SU-DHL-6 (cell line): ENCODE results near the gene CBLN2.

Experiments used
- H2AFZ ChIP-seq: fragments of 200-600 bp; sonication (generic); 2 replicates; pipeline ENCODE4 v1.6.1; 2014; ENCODE audit warnings: low read depth, mild to moderate bottlenecking, moderate library complexity, mixed read lengths, antibody characterized with exemption, low read length; ENCODE audit not compliant: severe bottlenecking
- H3F3A ChIP-seq: fragments of 200-600 bp; shearing (Covaris generic); 2 replicates; pipeline ENCODE4 v1.6.0; 2016; ENCODE audit warnings: antibody characterized with exemption, mild to moderate bottlenecking; ENCODE audit not compliant: insufficient read depth
- H3K27ac ChIP-seq: fragments of 200-600 bp; sonication (generic); 2 replicates; pipeline ENCODE4 v1.5.1; 2016; ENCODE audit warnings: low read depth, mild to moderate bottlenecking, low read length, moderate library complexity, mixed read lengths
- H3K27me3 ChIP-seq: fragments of 200-600 bp; sonication (generic), shearing (Covaris generic); 2 replicates; pipeline ENCODE4 v1.6.0; 2014; ENCODE audit warnings: mild to moderate bottlenecking, low read length
- H3K36me3 ChIP-seq: fragments of 200-600 bp; sonication (generic); 2 replicates; pipeline ENCODE4 v1.6.1; 2014; ENCODE audit warnings: mild to moderate bottlenecking, low read length, mixed read lengths
- H3K4me2 ChIP-seq: fragments of 300-600, 200-600 bp; shearing (Covaris generic), sonication (generic); 2 replicates; pipeline ENCODE4 v1.6.0; 2014; ENCODE audit warnings: low read length, low read depth, mild to moderate bottlenecking; ENCODE audit not compliant: poor library complexity, severe bottlenecking
- H3K4me3 ChIP-seq: fragments of 200-600 bp; sonication (generic); 2 replicates; pipeline ENCODE4 v1.5.1; 2014; ENCODE audit warnings: antibody characterized with exemption, low read length, mild to moderate bottlenecking, mixed read lengths; ENCODE audit not compliant: insufficient read depth, poor library complexity, severe bottlenecking
- H3K79me2 ChIP-seq: fragments of 200-600 bp; sonication (generic); 2 replicates; pipeline ENCODE4 v1.6.1; 2014; ENCODE audit warnings: mild to moderate bottlenecking, low read length, moderate library complexity; ENCODE audit not compliant: insufficient read depth
- H3K9ac ChIP-seq: fragments of 200-600 bp; sonication (generic); 2 replicates; pipeline ENCODE4 v1.7.0; 2014; ENCODE audit warnings: mild to moderate bottlenecking, low read length
- H3K9me2 ChIP-seq: fragments of 200-600 bp; sonication (generic); replicated peaks from 2 replicates; pipeline ENCODE4 v1.6.1; 2014; ENCODE audit warnings: low read length; ENCODE audit not compliant: insufficient read depth
- H3K9me3 ChIP-seq: fragments of 200-600 bp; sonication (generic); 2 replicates; pipeline ENCODE4 v1.6.1; 2014; ENCODE audit warnings: low read length, mixed read lengths; ENCODE audit not compliant: insufficient read depth
- H4K20me1 ChIP-seq: fragments of 200-600 bp; sonication (generic); 2 replicates; pipeline ENCODE4 v1.6.1; 2014; ENCODE audit warnings: low read depth, mild to moderate bottlenecking, antibody characterized with exemption, low read length, moderate library complexity, mixed read lengths
- EZH2phosphoT487 ChIP-seq: fragments of 200-600 bp; sonication (generic), shearing (Covaris generic); conservative IDR thresholded peaks from 2 replicates; pipeline ENCODE4 v1.6.1; 2018; ENCODE audit warnings: mild to moderate bottlenecking, antibody characterized with exemption, low read length, moderate library complexity, mixed read lengths
- TF ChIP-seq, protein P1 (sequence below): fragments of 200-600 bp; sonication (generic); IDR thresholded peaks from one replicate; pipeline ENCODE4 v1.5.1; 2017; ENCODE audit warnings: antibody characterized with exemption, mild to moderate bottlenecking, low read length, moderate library complexity; ENCODE audit not compliant: insufficient read depth, poor library complexity, severe bottlenecking

CBLN2 gene

DNA sequence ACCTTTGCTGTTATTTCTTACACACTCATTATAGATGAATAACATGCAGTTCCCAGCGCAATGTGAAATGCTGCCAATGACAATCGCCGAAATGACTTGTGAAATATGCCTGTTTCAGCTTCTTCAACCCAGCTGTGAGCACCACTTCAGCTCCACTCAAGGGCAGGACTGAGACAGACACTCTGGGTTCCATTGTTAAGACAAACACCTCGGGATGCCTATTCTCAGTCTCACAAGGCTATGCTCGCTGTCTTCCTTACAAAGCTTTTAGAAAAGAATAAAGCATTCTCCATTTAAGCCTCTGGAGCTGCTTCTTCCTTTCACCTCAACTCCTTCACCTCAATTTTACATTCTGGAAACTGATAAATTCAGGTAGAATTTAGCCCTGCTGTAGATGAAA, 4.2 kb downstream of the CBLN2 start:
- Histone ChIP-seq H2AFZ (no peak overlapping the region), H3K79me2 (no peaks in the 10 kb centered on the region), H3K9me2 (no peaks in the 10 kb centered on the region), H3K9me3 (no peaks in the 10 kb centered on the region), H4K20me1 (no peaks in the 10 kb centered on the region), H3K9ac (no peak overlapping the region), H3K27me3 (no peaks in the 10 kb centered on the region), H3F3A (no peaks in the 10 kb centered on the region), H3K36me3 (no peaks in the 10 kb centered on the region), H3K27ac (no peak overlapping the region), H3K4me3 (no peak overlapping the region), H3K4me2 (no peak overlapping the region)
- no peak for TF ChIP-seq EZH2phosphoT487
- TF ChIP-seq, protein P1, sequence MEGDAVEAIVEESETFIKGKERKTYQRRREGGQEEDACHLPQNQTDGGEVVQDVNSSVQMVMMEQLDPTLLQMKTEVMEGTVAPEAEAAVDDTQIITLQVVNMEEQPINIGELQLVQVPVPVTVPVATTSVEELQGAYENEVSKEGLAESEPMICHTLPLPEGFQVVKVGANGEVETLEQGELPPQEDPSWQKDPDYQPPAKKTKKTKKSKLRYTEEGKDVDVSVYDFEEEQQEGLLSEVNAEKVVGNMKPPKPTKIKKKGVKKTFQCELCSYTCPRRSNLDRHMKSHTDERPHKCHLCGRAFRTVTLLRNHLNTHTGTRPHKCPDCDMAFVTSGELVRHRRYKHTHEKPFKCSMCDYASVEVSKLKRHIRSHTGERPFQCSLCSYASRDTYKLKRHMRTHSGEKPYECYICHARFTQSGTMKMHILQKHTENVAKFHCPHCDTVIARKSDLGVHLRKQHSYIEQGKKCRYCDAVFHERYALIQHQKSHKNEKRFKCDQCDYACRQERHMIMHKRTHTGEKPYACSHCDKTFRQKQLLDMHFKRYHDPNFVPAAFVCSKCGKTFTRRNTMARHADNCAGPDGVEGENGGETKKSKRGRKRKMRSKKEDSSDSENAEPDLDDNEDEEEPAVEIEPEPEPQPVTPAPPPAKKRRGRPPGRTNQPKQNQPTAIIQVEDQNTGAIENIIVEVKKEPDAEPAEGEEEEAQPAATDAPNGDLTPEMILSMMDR = no peak

DNA sequence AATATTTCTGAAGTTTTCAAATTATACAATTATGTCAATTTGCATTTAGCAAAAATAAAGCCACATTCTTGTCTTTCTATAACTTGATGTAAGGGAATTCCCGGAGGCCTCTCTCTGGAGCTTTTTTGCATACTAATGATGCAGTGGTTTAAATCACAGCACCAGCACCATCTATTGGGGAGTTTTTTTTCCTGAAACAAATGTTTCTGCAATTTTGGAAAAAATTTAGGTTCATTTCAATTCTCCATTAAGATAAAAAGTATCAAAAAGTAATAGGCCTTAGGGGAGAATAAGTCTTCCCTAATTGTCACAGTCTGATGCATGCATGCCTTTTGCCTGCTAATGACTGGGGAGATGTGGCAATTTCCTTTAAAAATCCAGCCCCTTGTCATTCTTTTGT, 13.5 kb downstream of the CBLN2 start:
- no peak overlapping the region for H3K27ac ChIP-seq
- no peaks in the 10 kb centered on the region for H3K9me2 ChIP-seq
- no peaks in the 10 kb centered on the region for H3K9me3 ChIP-seq
- H4K20me1 ChIP-seq = no peaks in the 10 kb centered on the region
- H3F3A ChIP-seq = no peaks in the 10 kb centered on the region
- no peaks in the 10 kb centered on the region for H3K27me3 ChIP-seq
- TF ChIP-seq, protein P1 = peak; percentile 25
- TF ChIP-seq EZH2phosphoT487 = no peak
- H2AFZ ChIP-seq = peak overlapping the region; percentile 24
- no peaks in the 10 kb centered on the region for H3K36me3 ChIP-seq
- no peak overlapping the region for H3K4me3 ChIP-seq
- no peak overlapping the region for H3K9ac ChIP-seq
- no peaks in the 10 kb centered on the region for H3K79me2 ChIP-seq
- H3K4me2 ChIP-seq = peak overlapping the region; percentile 31

DNA sequence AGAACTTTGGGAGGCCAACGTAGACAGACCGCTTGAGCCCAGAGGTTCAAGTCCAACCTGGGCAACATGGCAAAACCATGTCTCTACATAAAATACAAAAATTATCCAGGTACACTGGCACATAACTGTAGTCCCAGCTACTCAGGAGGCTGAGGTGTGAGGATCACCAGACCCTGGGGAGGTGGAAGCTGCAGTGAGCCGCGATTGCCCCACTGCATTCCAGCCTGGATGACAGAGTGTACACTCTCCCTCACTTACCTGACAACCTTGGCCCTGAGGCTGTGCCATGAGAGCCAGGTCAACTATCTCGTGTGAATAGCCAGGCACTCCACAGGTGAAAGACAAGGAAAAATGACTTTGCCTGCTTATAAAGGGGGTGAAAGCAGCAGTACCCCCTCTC, 39.3 kb downstream of the CBLN2 start:
- Histone ChIP-seq H3K27me3 (no peaks in the 10 kb centered on the region), H3K9ac (no peak overlapping the region), H3K79me2 (no peaks in the 10 kb centered on the region), H3K9me2 (no peaks in the 10 kb centered on the region), H2AFZ (no peak overlapping the region), H3F3A (no peaks in the 10 kb centered on the region), H3K27ac (no peak overlapping the region), H3K4me3 (no peak overlapping the region), H3K4me2 (no peak overlapping the region), H3K36me3 (no peaks in the 10 kb centered on the region), H4K20me1 (no peaks in the 10 kb centered on the region), H3K9me3 (no peaks in the 10 kb centered on the region)
- TF ChIP-seq EZH2phosphoT487 = no peak
- TF ChIP-seq, protein P1 = no peak
